Nephron progenitor cell (in vitro differentiated cells): ENCODE measurements around the gene PALM.
A peak's percentile ranks its signal among the peaks of the same experiment; 100 is the strongest.

Experiments used
- DNase-seq: peaks from one replicate; pipeline ENCODE4 v3.0.0; 2021
- H3K27ac Mint-ChIP-seq: 2 replicates; pipeline ENCODE4 v1.8.0; 2021; ENCODE audit warnings: mild to moderate bottlenecking, moderate library complexity, mixed read lengths
- H3K27me3 Mint-ChIP-seq: 2 replicates; pipeline ENCODE4 v1.8.0; 2021; ENCODE audit warnings: mild to moderate bottlenecking, low read depth, mixed read lengths; ENCODE audit not compliant: poor library complexity
- H3K36me3 Mint-ChIP-seq: 2 replicates; pipeline ENCODE4 v1.8.0; 2021; ENCODE audit warnings: low read depth, mixed read lengths
- H3K4me1 Mint-ChIP-seq: 2 replicates; pipeline ENCODE4 v1.8.0; 2021; ENCODE audit warnings: mixed read lengths
- H3K4me3 Mint-ChIP-seq: 2 replicates; pipeline ENCODE4 v1.8.0; 2021; ENCODE audit warnings: mild to moderate bottlenecking, moderate library complexity, mixed read lengths
- H3K9me3 Mint-ChIP-seq: 2 replicates; pipeline ENCODE4 v1.8.0; 2021; ENCODE audit warnings: mild to moderate bottlenecking, moderate library complexity, mixed read lengths
- CTCF ChIP-seq: fragments of 200-600 bp; sonication (generic); IDR thresholded peaks from 2 replicates; pipeline ENCODE4 v1.5.0; 2021; ENCODE audit warnings: antibody characterized with exemption

Gene PALM

DNA sequence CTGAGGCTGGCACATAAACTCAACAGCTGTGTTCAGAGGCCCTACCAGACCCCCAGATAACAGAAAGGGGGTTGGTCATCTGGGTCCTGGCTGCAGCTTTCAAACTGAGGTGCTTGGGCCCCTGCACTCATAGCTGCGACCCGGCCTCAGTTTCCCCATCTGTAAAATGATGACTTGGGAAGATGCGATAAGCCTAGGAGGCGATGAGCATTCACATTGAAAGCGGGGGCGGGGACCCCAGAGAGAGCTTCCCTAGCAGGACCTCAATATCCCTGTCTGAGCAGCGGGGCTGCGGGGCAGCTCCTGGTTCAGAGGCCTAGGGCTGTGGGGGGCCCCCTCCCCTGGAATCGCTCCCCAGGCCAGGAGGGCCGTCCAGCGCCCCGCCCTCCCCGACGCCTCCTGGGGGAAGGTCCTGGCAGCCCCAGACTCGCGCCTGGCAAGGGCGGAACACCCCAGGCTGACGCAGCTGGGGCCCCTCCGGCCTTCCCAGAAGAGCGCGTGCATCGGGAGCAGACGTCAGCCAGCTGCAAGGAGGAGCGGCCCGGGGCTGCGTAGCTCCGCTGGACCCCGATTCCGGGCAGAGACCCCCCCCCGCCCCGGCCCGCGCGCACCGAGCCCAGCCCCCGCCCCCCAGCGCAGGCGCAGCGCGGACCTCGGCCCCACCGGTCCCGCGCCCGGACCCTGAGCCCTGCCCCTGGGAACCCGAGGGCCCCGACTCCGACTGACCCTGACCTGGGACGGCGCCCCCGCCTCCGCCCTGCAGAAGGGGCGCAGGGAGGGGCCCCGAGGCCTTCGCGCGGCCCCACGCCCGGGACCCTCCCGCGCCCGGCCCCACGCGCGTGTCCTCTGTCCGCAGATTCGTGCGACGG lies 29.1 kb upstream of the PALM start:
- H3K27ac Mint-ChIP-seq, result no peak overlapping the region
- H3K4me3 Mint-ChIP-seq, result peak overlapping the region; percentile 80
- H3K4me1 Mint-ChIP-seq, result peaks cover 19% of the 10 kb centered on the region
- no peak for TF ChIP-seq CTCF
- H3K9me3 Mint-ChIP-seq, result no peaks in the 10 kb centered on the region
- H3K27me3 Mint-ChIP-seq, result peaks cover 18% of the 10 kb centered on the region
- peak; percentile 61 for DNase-seq
- no peaks in the 10 kb centered on the region for H3K36me3 Mint-ChIP-seq

GRCh38 chr19:680287-681028 lies 28.3 kb upstream of the PALM start:
- H3K27ac Mint-ChIP-seq, result peak overlapping the region; percentile 98
- DNase-seq, result peak; percentile 100
- peaks cover 15% of the 10 kb centered on the region for H3K27me3 Mint-ChIP-seq
- peak overlapping the region; percentile 86 for H3K4me3 Mint-ChIP-seq
- no peaks in the 10 kb centered on the region for H3K9me3 Mint-ChIP-seq
- H3K4me1 Mint-ChIP-seq, result peaks cover 13% of the 10 kb centered on the region
- no peaks in the 10 kb centered on the region for H3K36me3 Mint-ChIP-seq
- no peak for TF ChIP-seq CTCF

- peak; percentile 94 for DNase-seq
- Mint-ChIP-seq H3K4me3 (peak overlapping the region; percentile 86), H3K36me3 (no peaks in the 10 kb centered on the region), H3K9me3 (no peaks in the 10 kb centered on the region), H3K27ac (no peak overlapping the region), H3K4me1 (peaks cover 11% of the 10 kb centered on the region), H3K27me3 (peaks cover 12% of the 10 kb centered on the region)
- TF ChIP-seq CTCF, result no peak
Measured at GRCh38 chr19:681029-682019, 27.4 kb upstream of the PALM start.

DNA sequence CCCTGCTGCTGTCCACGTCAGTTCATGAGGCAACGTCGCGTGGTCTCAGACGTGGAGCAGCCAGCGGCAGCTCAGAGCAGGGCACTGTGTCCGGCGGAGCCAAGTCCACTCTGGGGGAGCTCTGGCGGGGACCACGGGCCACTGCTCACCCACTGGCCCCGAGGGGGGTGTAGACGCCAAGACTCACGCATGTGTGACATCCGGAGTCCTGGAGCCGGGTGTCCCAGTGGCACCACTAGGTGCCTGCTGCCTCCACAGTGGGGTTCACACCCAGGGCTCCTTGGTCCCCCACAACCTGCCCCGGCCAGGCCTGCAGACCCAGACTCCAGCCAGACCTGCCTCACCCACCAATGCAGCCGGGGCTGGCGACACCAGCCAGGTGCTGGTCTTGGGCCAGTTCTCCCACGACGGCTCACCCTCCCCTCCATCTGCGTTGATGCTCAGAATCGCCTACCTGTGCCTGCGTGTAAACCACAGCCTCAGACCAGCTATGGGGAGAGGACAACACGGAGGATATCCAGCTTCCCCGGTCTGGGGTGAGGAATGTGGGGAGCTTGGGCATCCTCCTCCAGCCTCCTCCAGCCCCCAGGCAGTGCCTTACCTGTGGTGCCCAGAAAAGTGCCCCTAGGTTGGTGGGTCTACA lies 25.9 kb upstream of the PALM start:
- Mint-ChIP-seq H3K27me3 (peaks cover 8% of the 10 kb centered on the region), H3K27ac (peak overlapping the region; percentile 39), H3K4me3 (no peak overlapping the region), H3K9me3 (no peaks in the 10 kb centered on the region), H3K36me3 (no peaks in the 10 kb centered on the region), H3K4me1 (peaks cover 14% of the 10 kb centered on the region)
- TF ChIP-seq CTCF, result no peak
- no peak for DNase-seq

DNA sequence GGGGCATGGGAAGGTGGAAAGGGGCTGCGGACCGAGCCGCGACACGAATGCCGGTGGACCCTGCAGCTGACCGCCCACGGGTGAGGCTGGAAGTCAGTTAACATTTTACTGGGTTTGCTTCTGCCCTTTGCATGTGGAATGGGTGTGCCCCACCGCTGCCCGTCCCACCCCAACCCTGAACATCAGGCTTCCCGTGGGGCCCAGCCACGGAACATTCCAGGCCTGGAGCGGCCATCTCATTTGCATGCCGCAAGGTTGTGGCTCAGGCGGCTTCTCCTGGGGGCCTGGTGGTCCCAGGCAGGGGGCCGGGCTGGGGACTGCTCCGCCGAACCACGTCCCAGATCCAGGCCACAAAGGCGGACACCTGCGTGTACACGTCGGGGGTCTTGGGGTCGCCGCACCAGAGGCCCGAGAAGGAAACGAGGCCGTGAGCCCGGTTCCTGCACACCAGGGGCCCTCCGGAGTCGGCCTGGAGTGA lies 23.2 kb upstream of the PALM start:
- Mint-ChIP-seq H3K4me3 (no peak overlapping the region), H3K9me3 (no peaks in the 10 kb centered on the region), H3K27ac (no peak overlapping the region), H3K36me3 (no peaks in the 10 kb centered on the region), H3K4me1 (peaks cover 14% of the 10 kb centered on the region), H3K27me3 (peaks cover 8% of the 10 kb centered on the region)
- no peak for TF ChIP-seq CTCF
- DNase-seq, result no peak
